Tibial artery (tissue), 4 donors: ENCODE data around the gene LINC01488.

Experiments
- DNase-seq, 2 donors: peaks; one replicate each; pipeline ENCODE4 v3.0.0-alpha.2; 2019
- H3K27ac ChIP-seq, 2 donors: fragments of 200-600 bp; sonication (generic) in 1 of 2; 1 replicate in 1 of 2; 2 replicates in 1 of 2; pipeline ENCODE4 v1.5.1; 2018 to 2019; ENCODE audit warnings: mild to moderate bottlenecking in 1 of 2
- H3K27me3 ChIP-seq, 2 donors: fragments of 200-600 bp; sonication (generic) in 1 of 2; one replicate each; pipeline versions ENCODE4 v1.5.1 to v1.6.0; 2016 to 2019
- H3K36me3 ChIP-seq, 3 donors: fragments of 200-600 bp; sonication (generic) in 2 of 3; one replicate each; pipeline ENCODE4 v1.5.1; 2016 to 2019; ENCODE audit warnings: mild to moderate bottlenecking in 2 of 3
- H3K4me1 ChIP-seq, 4 donors: fragments of 200-600 bp; sonication (generic) in 2 of 4; 1 replicate in 3 of 4; 2 replicates in 1 of 4; pipeline ENCODE4 v1.5.1; 2016 to 2019
- H3K4me3 ChIP-seq, 2 donors: fragments of 200-600 bp; sonication (generic) in 1 of 2; 1 replicate in 1 of 2; 2 replicates in 1 of 2; pipeline ENCODE4 v1.5.1; 2018 to 2019; ENCODE audit warnings: mild to moderate bottlenecking in 2 of 2
- H3K9me3 ChIP-seq, 3 donors: fragments of 200-600 bp; sonication (generic) in 1 of 3; one replicate each; pipeline ENCODE4 v1.5.1; 2016 to 2019
- CTCF ChIP-seq, 2 experiments: fragments of 200-600 bp in 1 of 2; fragments of 450-650 bp in 1 of 2; IDR thresholded peaks; one replicate each; pipeline ENCODE4 v1.5.1; 2017 to 2019; ENCODE audit warnings: antibody characterized with exemption in 2 of 2, mild to moderate bottlenecking in 1 of 2, moderate library complexity in 1 of 2
- intact Hi-C: fragments of 100-400 bp; cut with DNase I; formaldehyde crosslinking; loops from one replicate; pipeline ENCODE4 v1.15.0; 2023; ENCODE audit warnings: low total_unique reads

The LINC01488 gene

GRCh38 chr11:69512790-69513189, 31.3 kb downstream of the LINC01488 start:
- no peak for DNase-seq
- no peak for TF ChIP-seq CTCF (IDR thresholded peaks at IDR 0.05)
- no peaks in the 10 kb centered on the region for H3K9me3 ChIP-seq
- H3K4me3 ChIP-seq: no peak overlapping the region
- H3K4me1 ChIP-seq: no peaks in the 10 kb centered on the region
- intact Hi-C loops: no loop called here
- H3K27me3 ChIP-seq: no peaks in the 10 kb centered on the region
- no peaks in the 10 kb centered on the region for H3K36me3 ChIP-seq
- no peak overlapping the region for H3K27ac ChIP-seq

GRCh38 chr11:69513196-69513595, 31.7 kb downstream of the LINC01488 start:
- H3K36me3 ChIP-seq: no peaks in the 10 kb centered on the region
- DNase-seq: no peak
- no peak for TF ChIP-seq CTCF (IDR thresholded peaks at IDR 0.05)
- H3K4me1 ChIP-seq: no peaks in the 10 kb centered on the region
- intact Hi-C loops: no loop called here
- H3K4me3 ChIP-seq: no peak overlapping the region
- no peak overlapping the region for H3K27ac ChIP-seq
- peaks cover 0 to 1% (median 0%) of the 10 kb centered on the region in 3 donors for H3K9me3 ChIP-seq
- H3K27me3 ChIP-seq: no peaks in the 10 kb centered on the region

- DNase-seq: no peak
- intact Hi-C loops: no loop called here
- no peak for TF ChIP-seq CTCF (IDR thresholded peaks at IDR 0.05)
- H3K27me3 ChIP-seq: no peaks in the 10 kb centered on the region
- no peaks in the 10 kb centered on the region for H3K4me1 ChIP-seq
- H3K36me3 ChIP-seq: no peaks in the 10 kb centered on the region
- H3K9me3 ChIP-seq: peaks cover 0 to 6% (median 0%) of the 10 kb centered on the region in 3 donors
- no peak overlapping the region for H3K4me3 ChIP-seq
- H3K27ac ChIP-seq: no peak overlapping the region
These were observed 32.3 kb downstream of the LINC01488 start for GRCh38 chr11:69513663-69514224.

- DNase-seq: no peak
- Histone ChIP-seq H3K27me3 (no peaks in the 10 kb centered on the region), H3K4me1 (no peaks in the 10 kb centered on the region), H3K36me3 (no peaks in the 10 kb centered on the region), H3K4me3 (no peak overlapping the region), H3K27ac (no peak overlapping the region), H3K9me3 (peaks cover 0 to 6% (median 0%) of the 10 kb centered on the region in 3 donors)
- intact Hi-C loops: no loop called here
- TF ChIP-seq CTCF (IDR thresholded peaks at IDR 0.05): no peak
These were observed 33.3 kb downstream of the LINC01488 start for GRCh38 chr11:69514771-69515170.

GRCh38 chr11:69515271-69516245, 34.1 kb downstream of the LINC01488 start:
- no peak for TF ChIP-seq CTCF (IDR thresholded peaks at IDR 0.05)
- DNase-seq: no peak
- intact Hi-C loops: no loop called here

More at GRCh38 chr11:69515271-69516245, 34.1 kb downstream of the LINC01488 start:
- no peaks in the 10 kb centered on the region for H3K4me1 ChIP-seq
- H3K36me3 ChIP-seq: no peaks in the 10 kb centered on the region
- H3K27me3 ChIP-seq: no peaks in the 10 kb centered on the region
- no peak overlapping the region for H3K27ac ChIP-seq
- no peak overlapping the region for H3K4me3 ChIP-seq
- H3K9me3 ChIP-seq: peaks cover 0 to 6% (median 0%) of the 10 kb centered on the region in 3 donors
